NB4 (cell line): ENCODE results near the gene PIK3C2B.
A peak's percentile ranks its signal among the peaks of the same experiment; 100 is the strongest.

ENCODE experiments used
- DNase-seq: peaks from one replicate; pipeline ENCODE4 v3.0.0; 2010; ENCODE audit warnings: low read depth
- H3K4me3 ChIP-seq: one replicate; pipeline ENCODE4 v1.5.1; 2011; ENCODE audit warnings: mild to moderate bottlenecking, low read depth, low read length, moderate library complexity
- CTCF ChIP-seq: IDR thresholded peaks from one replicate; pipeline ENCODE4 v1.5.1; 2012; ENCODE audit warnings: low read depth, low read length
- MAX ChIP-seq: IDR thresholded peaks from 2 replicates; pipeline ENCODE4 v1.6.1; 2011; ENCODE audit warnings: low read depth, low read length
- MYC ChIP-seq: IDR thresholded peaks from 2 replicates; pipeline ENCODE4 v1.6.1; 2011; ENCODE audit warnings: low read depth, low read length
- POLR2A ChIP-seq: IDR thresholded peaks from 2 replicates; pipeline ENCODE4 v1.6.1; 2011; ENCODE audit warnings: mild to moderate bottlenecking; ENCODE audit not compliant: insufficient read length; ENCODE audit errors: extremely low read depth

PIK3C2B gene

GRCh38 chr1:204450461-204451257 is 43.9 kb downstream of the PIK3C2B start:
- TF ChIP-seq MAX (no peak), POLR2A (no peak), MYC (no peak), CTCF (no peak)
- no peak for DNase-seq
- no peak overlapping the region for H3K4me3 ChIP-seq

- no peak overlapping the region for H3K4me3 ChIP-seq
- no peak for DNase-seq
- TF ChIP-seq MAX (no peak), CTCF (no peak), MYC (no peak), POLR2A (no peak)
These were observed 44.8 kb downstream of the PIK3C2B start for GRCh38 chr1:204449678-204450280.

GRCh38 chr1:204448991-204449677 is 45.5 kb downstream of the PIK3C2B start:
- DNase-seq, result no peak
- H3K4me3 ChIP-seq, result no peak overlapping the region
- TF ChIP-seq CTCF, result no peak
- TF ChIP-seq MAX, result no peak
- TF ChIP-seq MYC, result no peak
- TF ChIP-seq POLR2A, result no peak

GRCh38 chr1:204448344-204448964 is 46.2 kb downstream of the PIK3C2B start:
- TF ChIP-seq MYC, result no peak
- no peak for TF ChIP-seq CTCF
- no peak for TF ChIP-seq MAX
- no peak for TF ChIP-seq POLR2A
- no peak overlapping the region for H3K4me3 ChIP-seq
- peak; percentile 69 for DNase-seq

GRCh38 chr1:204447736-204448135 is 46.9 kb downstream of the PIK3C2B start:
- DNase-seq, result no peak
- H3K4me3 ChIP-seq, result no peak overlapping the region
- TF ChIP-seq CTCF (no peak), POLR2A (no peak), MYC (no peak), MAX (no peak)
